GM23338 (cell line): Measurements from ENCODE around the gene YJEFN3.

Experiments used
- ETS1 ChIP-seq: IDR thresholded peaks from 2 replicates; pipeline ENCODE4 v1.6.1; 2016; ENCODE audit warnings: antibody characterized with exemption
- EZH2 ChIP-seq: fragments of 200-600 bp; sonication (generic); IDR thresholded peaks from one replicate; pipeline ENCODE4 v1.8.0; 2017; ENCODE audit warnings: antibody characterized with exemption, mild to moderate bottlenecking, low read depth; ENCODE audit not compliant: unreplicated experiment
- EZH2phosphoT487 ChIP-seq: fragments of 200-600 bp; sonication (generic); IDR thresholded peaks from one replicate; pipeline ENCODE4 v1.8.1; 2018; ENCODE audit warnings: antibody characterized with exemption; ENCODE audit not compliant: unreplicated experiment
- POLR2AphosphoS5 ChIP-seq: IDR thresholded peaks from 2 replicates; pipeline ENCODE4 v1.6.1; 2016; ENCODE audit warnings: antibody characterized with exemption, low read depth
- TF ChIP-seq, protein P1 (sequence below), 2 experiments: fragments of 200-600 bp in 1 of 2; sonication (generic) in 1 of 2; conservative IDR thresholded peaks; 2 replicates each; pipeline versions ENCODE4 v1.5.1 to v1.6.1; 2016 to 2017; ENCODE audit warnings: antibody characterized with exemption in 2 of 2, low read depth in 2 of 2, mild to moderate bottlenecking in 2 of 2, moderate library complexity in 1 of 2

- TF ChIP-seq EZH2phosphoT487 (no peak), POLR2AphosphoS5 (no peak), ETS1 (no peak), EZH2 (no peak)
- TF ChIP-seq, protein P1, sequence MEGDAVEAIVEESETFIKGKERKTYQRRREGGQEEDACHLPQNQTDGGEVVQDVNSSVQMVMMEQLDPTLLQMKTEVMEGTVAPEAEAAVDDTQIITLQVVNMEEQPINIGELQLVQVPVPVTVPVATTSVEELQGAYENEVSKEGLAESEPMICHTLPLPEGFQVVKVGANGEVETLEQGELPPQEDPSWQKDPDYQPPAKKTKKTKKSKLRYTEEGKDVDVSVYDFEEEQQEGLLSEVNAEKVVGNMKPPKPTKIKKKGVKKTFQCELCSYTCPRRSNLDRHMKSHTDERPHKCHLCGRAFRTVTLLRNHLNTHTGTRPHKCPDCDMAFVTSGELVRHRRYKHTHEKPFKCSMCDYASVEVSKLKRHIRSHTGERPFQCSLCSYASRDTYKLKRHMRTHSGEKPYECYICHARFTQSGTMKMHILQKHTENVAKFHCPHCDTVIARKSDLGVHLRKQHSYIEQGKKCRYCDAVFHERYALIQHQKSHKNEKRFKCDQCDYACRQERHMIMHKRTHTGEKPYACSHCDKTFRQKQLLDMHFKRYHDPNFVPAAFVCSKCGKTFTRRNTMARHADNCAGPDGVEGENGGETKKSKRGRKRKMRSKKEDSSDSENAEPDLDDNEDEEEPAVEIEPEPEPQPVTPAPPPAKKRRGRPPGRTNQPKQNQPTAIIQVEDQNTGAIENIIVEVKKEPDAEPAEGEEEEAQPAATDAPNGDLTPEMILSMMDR (conservative IDR thresholded peaks at IDR 0.05; ENCODE audit: low read depth in 2 of 2), result no peak
Measured at GRCh38 chr19:19545707-19546106, 17.0 kb downstream of the YJEFN3 start.
